Activated CD4-positive, alpha-beta memory T cell treated with anti-CD3 and anti-CD28 coated beads, Interleukin-2, amount 10 ng/mL, durations not matched to agents 7 days and 5 days (primary cell): ENCODE measurements around the gene TAPBPL. TPM values are rescaled to one million over a fixed set of nuclear protein-coding genes. Genes with fewer than 3 reads are reported as not detected.

ENCODE experiments used
- CTCF ChIA-PET: fragments of 350-600 bp; sonication (Branson Sonifier 250); formaldehyde crosslinking; loops from one replicate; lab custom pipeline; 2021; ENCODE audit warnings: antibody characterized with exemption, inconsistent platforms; lab: Charles Lee
- POLR2A ChIA-PET: fragments of 350-600 bp; sonication (Branson Sonifier 250); formaldehyde crosslinking; loops from one replicate; lab custom pipeline; 2021; ENCODE audit warnings: antibody characterized with exemption; lab: Charles Lee
- DNase-seq: peaks from one replicate; pipeline ENCODE4 v3.0.0-alpha.2; 2020
- H3K27ac Mint-ChIP-seq: one replicate; pipeline ENCODE4 v1.8.0; 2021; ENCODE audit warnings: mild to moderate bottlenecking, mixed read lengths
- H3K27me3 Mint-ChIP-seq: one replicate; pipeline ENCODE4 v1.8.0; 2021; ENCODE audit warnings: mixed read lengths
- H3K36me3 Mint-ChIP-seq: one replicate; pipeline ENCODE4 v1.8.0; 2021; ENCODE audit warnings: low read depth, mixed read lengths
- H3K4me1 Mint-ChIP-seq: one replicate; pipeline ENCODE4 v1.8.0; 2021; ENCODE audit warnings: mixed read lengths
- H3K4me3 Mint-ChIP-seq: one replicate; pipeline ENCODE4 v1.8.0; 2021; ENCODE audit warnings: mild to moderate bottlenecking, mixed read lengths
- H3K9me3 Mint-ChIP-seq: one replicate; pipeline ENCODE4 v1.8.0; 2021; ENCODE audit warnings: mixed read lengths
- total RNA-seq, 2 experiments: library from RNA; stranded (reverse); gene quantifications; one replicate each; pipeline ENCODE4 v1.2.3, GENCODE V29; 2021

The TAPBPL gene
- total RNA-seq, 2 experiments from 2014 or later: 45.0 to 49.0 TPM

GRCh38 chr12:6438345-6438744 is 13.5 kb upstream of the TAPBPL start:
- Mint-ChIP-seq H3K9me3 (no peaks in the 10 kb centered on the region), H3K27ac (no peak overlapping the region), H3K4me3 (no peak overlapping the region), H3K27me3 (no peaks in the 10 kb centered on the region), H3K4me1 (peaks cover 24% of the 10 kb centered on the region), H3K36me3 (no peaks in the 10 kb centered on the region)
- no peak for DNase-seq
- ChIA-PET POLR2A (interaction anchor here (0.6 to 3.3 kb wide), 7 partner anchors 9 to 99 kb away, joined by 3 to 21 read pairs (median 4); partner anchors contain the start of genes MRPL51 and TAPBPL), CTCF (interaction anchor here (0.7 to 1.7 kb wide), 4 partner anchors 10 to 114 kb away, joined by 3 to 6 read pairs (median 5); no protein-coding TSS in a partner anchor)

- POLR2A ChIA-PET: interaction anchor here (3.1 to 3.3 kb wide), 2 partner anchors 11 to 22 kb away, joined by 21 read pairs; partner anchors contain the start of gene TAPBPL
- Mint-ChIP-seq H3K4me1 (peaks cover 28% of the 10 kb centered on the region), H3K4me3 (no peak overlapping the region), H3K27me3 (no peaks in the 10 kb centered on the region), H3K27ac (no peak overlapping the region), H3K36me3 (peaks cover 9% of the 10 kb centered on the region), H3K9me3 (no peaks in the 10 kb centered on the region)
- no peak for DNase-seq
- CTCF ChIA-PET: interaction anchor here (0.7 kb wide), 1 partner anchor 23 kb away, joined by 3 read pairs; no protein-coding TSS in a partner anchor
These were observed 11.5 kb upstream of the TAPBPL start for GRCh38 chr12:6440391-6440790.

- Mint-ChIP-seq H3K27me3 (no peaks in the 10 kb centered on the region), H3K9me3 (no peaks in the 10 kb centered on the region), H3K27ac (peak overlapping the region; percentile 9), H3K36me3 (peaks cover 26% of the 10 kb centered on the region), H3K4me3 (no peak overlapping the region), H3K4me1 (peaks cover 51% of the 10 kb centered on the region)
- ChIA-PET CTCF (interaction anchor here (2.1 to 2.8 kb wide), 3 partner anchors 18 to 28 kb away, joined by 5 to 19 read pairs (median 6); partner anchors contain the start of gene VAMP1), POLR2A (interaction anchor here (0.6 to 21.3 kb wide), 10 partner anchors 8 to 424 kb away, joined by 3 to 298 read pairs (median 8); partner anchors contain the start of genes TAPBPL, TPI1 and VAMP1)
- DNase-seq: no peak
These were observed 9.0 kb upstream of the TAPBPL start for GRCh38 chr12:6442836-6443235.

- DNase-seq: no peak
- H3K36me3 Mint-ChIP-seq: peaks cover 31% of the 10 kb centered on the region
These were observed 8.4 kb upstream of the TAPBPL start for GRCh38 chr12:6443361-6443983.

DNA sequence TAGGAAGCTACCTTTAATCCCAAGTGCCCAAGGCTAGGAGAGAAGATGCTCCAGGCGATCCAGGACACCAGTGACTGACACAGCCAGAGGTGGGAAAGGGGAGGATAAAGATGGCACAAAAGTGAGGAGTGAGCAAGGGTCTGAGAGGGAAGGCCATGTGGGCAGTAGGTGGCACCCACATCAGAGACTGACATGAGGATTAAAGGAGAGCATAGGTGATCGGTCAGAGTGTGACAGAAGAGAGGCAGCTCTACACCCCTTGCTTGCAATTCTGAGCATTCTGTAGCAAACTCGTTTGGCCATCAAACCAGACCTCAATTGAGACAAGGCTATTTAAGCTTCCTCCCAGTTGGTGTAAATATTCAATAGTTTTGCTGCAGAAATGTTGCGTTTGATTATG is 7.8 kb upstream of the TAPBPL start:
- Mint-ChIP-seq H3K4me3 (peak overlapping the region; percentile 21), H3K4me1 (peaks cover 53% of the 10 kb centered on the region), H3K36me3 (peaks cover 31% of the 10 kb centered on the region), H3K27me3 (no peaks in the 10 kb centered on the region), H3K9me3 (no peaks in the 10 kb centered on the region), H3K27ac (peak overlapping the region; percentile 71)
- ChIA-PET POLR2A (interaction anchor here (0.7 to 21.3 kb wide), 12 partner anchors 8 to 280 kb away, joined by 3 to 298 read pairs (median 6); partner anchors contain the start of genes COPS7A, GAPDH, TAPBPL and VAMP1), CTCF (interaction anchor here (0.7 to 2.8 kb wide), 5 partner anchors 17 to 21 kb away, joined by 3 to 19 read pairs (median 3); no protein-coding TSS in a partner anchor)
- DNase-seq: no peak

More at GRCh38 chr12:6443361-6443983, 8.4 kb upstream of the TAPBPL start:
- no peaks in the 10 kb centered on the region for H3K27me3 Mint-ChIP-seq
- CTCF ChIA-PET: interaction anchor here (0.9 to 2.8 kb wide), 5 partner anchors 17 to 27 kb away, joined by 3 to 19 read pairs (median 5); partner anchors contain the start of gene VAMP1
- POLR2A ChIA-PET: interaction anchor here (0.6 to 21.3 kb wide), 13 partner anchors 8 to 424 kb away, joined by 3 to 298 read pairs (median 5); partner anchors contain the start of genes COPS7A, GAPDH, TAPBPL and TPI1
- peak overlapping the region; percentile 38 for H3K4me3 Mint-ChIP-seq
- H3K9me3 Mint-ChIP-seq: no peaks in the 10 kb centered on the region
- H3K4me1 Mint-ChIP-seq: peaks cover 54% of the 10 kb centered on the region
- peak overlapping the region; percentile 71 for H3K27ac Mint-ChIP-seq

GRCh38 chr12:6444704-6445688 is 6.8 kb upstream of the TAPBPL start, which contains the start of gene CD27:
CD27 (plus strand) TSS chr12:6444955; CDS start chr12:6445096, 141 bp downstream.
- ChIA-PET POLR2A (interaction anchor here (0.6 to 21.3 kb wide), 12 partner anchors 7 to 108 kb away, joined by 3 to 298 read pairs (median 6); partner anchors contain the start of genes GAPDH, MRPL51, TAPBPL and VAMP1), CTCF (interaction anchor here (0.7 to 2.2 kb wide), 4 partner anchors 10 to 93 kb away, joined by 3 to 7 read pairs (median 4); no protein-coding TSS in a partner anchor)
- H3K4me1 Mint-ChIP-seq: peaks cover 56% of the 10 kb centered on the region
- H3K9me3 Mint-ChIP-seq: no peaks in the 10 kb centered on the region
- peaks cover 33% of the 10 kb centered on the region for H3K36me3 Mint-ChIP-seq
- no peak for DNase-seq
- peak within 1 kb of the TSS; percentile 73 for H3K4me3 Mint-ChIP-seq
- peak within 1 kb of the TSS; percentile 85 for H3K27ac Mint-ChIP-seq
- H3K27me3 Mint-ChIP-seq: no peaks in the 10 kb centered on the region

DNA sequence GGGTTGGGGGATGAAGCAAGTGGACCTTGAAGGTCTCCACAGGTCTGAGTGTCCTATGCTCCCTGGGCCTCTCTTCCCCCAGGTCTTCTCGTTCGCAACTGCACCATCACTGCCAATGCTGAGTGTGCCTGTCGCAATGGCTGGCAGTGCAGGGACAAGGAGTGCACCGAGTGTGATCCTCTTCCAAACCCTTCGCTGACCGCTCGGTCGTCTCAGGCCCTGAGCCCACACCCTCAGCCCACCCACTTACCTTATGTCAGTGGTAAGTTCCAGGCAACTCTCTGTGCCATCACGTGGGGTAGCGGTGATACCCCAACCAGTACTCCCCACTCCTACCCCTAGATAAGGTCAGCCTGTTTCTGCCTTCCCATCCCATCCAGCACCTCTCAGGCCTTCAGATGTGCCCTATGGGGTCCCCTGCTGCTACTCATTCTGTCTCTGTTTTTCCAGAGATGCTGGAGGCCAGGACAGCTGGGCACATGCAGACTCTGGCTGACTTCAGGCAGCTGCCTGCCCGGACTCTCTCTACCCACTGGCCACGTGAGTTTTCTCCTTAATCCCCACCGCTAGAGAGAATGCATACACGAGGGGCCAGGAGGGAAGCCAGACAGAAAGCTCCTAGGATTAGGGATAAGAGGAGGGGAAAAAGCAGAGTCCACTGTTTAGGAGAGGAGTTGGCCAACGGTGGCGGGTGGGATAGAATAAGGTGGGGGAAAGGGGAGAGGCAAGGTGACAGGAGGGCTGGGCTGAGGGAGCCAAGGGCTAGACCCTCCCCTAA is 1.6 kb upstream of the TAPBPL start:
- peak overlapping the region; percentile 97 for H3K27ac Mint-ChIP-seq
- peak overlapping the region; percentile 99 for H3K4me3 Mint-ChIP-seq
- ChIA-PET POLR2A (interaction anchor here (1.4 to 21.3 kb wide), 10 partner anchors 7 to 493 kb away, joined by 4 to 298 read pairs (median 20); partner anchors contain the start of genes C12orf57, COPS7A, MRPL51 and RNU7-1), CTCF (interaction anchor here (0.8 to 4.2 kb wide), 9 partner anchors 11 to 127 kb away, joined by 3 to 36 read pairs (median 9); partner anchors contain the start of gene VAMP1)
- peaks cover 77% of the 10 kb centered on the region for H3K36me3 Mint-ChIP-seq
- no peak for DNase-seq
- no peaks in the 10 kb centered on the region for H3K9me3 Mint-ChIP-seq
- H3K4me1 Mint-ChIP-seq: peaks cover 79% of the 10 kb centered on the region
- no peaks in the 10 kb centered on the region for H3K27me3 Mint-ChIP-seq

DNA sequence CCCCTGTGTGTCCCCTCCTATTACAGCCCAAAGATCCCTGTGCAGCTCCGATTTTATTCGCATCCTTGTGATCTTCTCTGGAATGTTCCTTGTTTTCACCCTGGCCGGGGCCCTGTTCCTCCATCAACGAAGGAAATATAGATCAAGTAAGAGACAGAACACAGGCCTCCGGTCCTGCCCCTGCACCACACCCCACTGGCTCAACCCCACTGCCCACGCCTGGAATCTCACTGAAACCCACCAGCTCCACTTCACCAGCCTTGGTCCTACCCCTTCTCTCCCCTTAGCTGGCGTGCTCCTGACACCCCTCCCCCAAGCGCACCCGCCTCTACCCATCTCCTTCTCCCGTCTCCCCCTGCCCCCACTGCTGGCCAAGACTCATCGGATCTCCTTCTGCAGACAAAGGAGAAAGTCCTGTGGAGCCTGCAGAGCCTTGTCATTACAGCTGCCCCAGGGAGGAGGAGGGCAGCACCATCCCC is 934 bp upstream of the TAPBPL start:
- Mint-ChIP-seq H3K9me3 (no peaks in the 10 kb centered on the region), H3K4me1 (peaks cover 76% of the 10 kb centered on the region), H3K4me3 (peak overlapping the region; percentile 99), H3K36me3 (peaks cover 76% of the 10 kb centered on the region), H3K27ac (peak overlapping the region; percentile 97), H3K27me3 (no peaks in the 10 kb centered on the region)
- no peak for DNase-seq
- POLR2A ChIA-PET: interaction anchor here (0.9 to 21.3 kb wide), 16 partner anchors 8 to 493 kb away, joined by 3 to 298 read pairs (median 10); partner anchors contain the start of genes C12orf57, COPS7A, GAPDH and MRPL51
- CTCF ChIA-PET: interaction anchor here (0.8 to 4.2 kb wide), 12 partner anchors 11 to 131 kb away, joined by 3 to 36 read pairs (median 6); partner anchors contain the start of gene VAMP1

- CTCF ChIA-PET: interaction anchor here (0.9 to 4.2 kb wide), 9 partner anchors 9 to 116 kb away, joined by 3 to 36 read pairs (median 9); partner anchors contain the start of gene VAMP1
- POLR2A ChIA-PET: interaction anchor here (0.8 to 21.3 kb wide), 20 partner anchors 8 to 491 kb away, joined by 3 to 298 read pairs (median 8); partner anchors contain the start of genes C12orf57, COPS7A, GAPDH and MRPL51
- Mint-ChIP-seq H3K27me3 (no peaks in the 10 kb centered on the region), H3K27ac (peak overlapping the region; percentile 97), H3K4me3 (peak overlapping the region; percentile 99), H3K36me3 (peaks cover 75% of the 10 kb centered on the region), H3K4me1 (peaks cover 70% of the 10 kb centered on the region), H3K9me3 (no peaks in the 10 kb centered on the region)
- DNase-seq: no peak
These were observed 552 bp downstream of the TAPBPL start for GRCh38 chr12:6452245-6452943.

- no peaks in the 10 kb centered on the region for H3K27me3 Mint-ChIP-seq
- H3K4me3 Mint-ChIP-seq: peak overlapping the region; percentile 99
- ChIA-PET POLR2A (interaction anchor here (1.0 to 21.3 kb wide), 13 partner anchors 9 to 130 kb away, joined by 3 to 298 read pairs (median 20); partner anchors contain the start of genes MRPL51 and VAMP1), CTCF (interaction anchor here (1.2 to 4.2 kb wide), 4 partner anchors 8 to 117 kb away, joined by 3 to 36 read pairs (median 21); no protein-coding TSS in a partner anchor)
- peak overlapping the region; percentile 97 for H3K27ac Mint-ChIP-seq
- DNase-seq: peak; percentile 56
- H3K36me3 Mint-ChIP-seq: peaks cover 75% of the 10 kb centered on the region
- H3K9me3 Mint-ChIP-seq: no peaks in the 10 kb centered on the region
- H3K4me1 Mint-ChIP-seq: peaks cover 64% of the 10 kb centered on the region
These were observed 1.2 kb downstream of the TAPBPL start for GRCh38 chr12:6452944-6453630.
